HG02623 (cell line): ENCODE data around the gene BTBD9.

Experiments
- ATAC-seq: cut with Tn5 transposase; IDR thresholded peaks from one replicate; pipeline ENCODE4 v1.9.1; 2021; ENCODE audit warnings: moderate library complexity; ENCODE audit not compliant: unreplicated experiment

The BTBD9 gene

DNA sequence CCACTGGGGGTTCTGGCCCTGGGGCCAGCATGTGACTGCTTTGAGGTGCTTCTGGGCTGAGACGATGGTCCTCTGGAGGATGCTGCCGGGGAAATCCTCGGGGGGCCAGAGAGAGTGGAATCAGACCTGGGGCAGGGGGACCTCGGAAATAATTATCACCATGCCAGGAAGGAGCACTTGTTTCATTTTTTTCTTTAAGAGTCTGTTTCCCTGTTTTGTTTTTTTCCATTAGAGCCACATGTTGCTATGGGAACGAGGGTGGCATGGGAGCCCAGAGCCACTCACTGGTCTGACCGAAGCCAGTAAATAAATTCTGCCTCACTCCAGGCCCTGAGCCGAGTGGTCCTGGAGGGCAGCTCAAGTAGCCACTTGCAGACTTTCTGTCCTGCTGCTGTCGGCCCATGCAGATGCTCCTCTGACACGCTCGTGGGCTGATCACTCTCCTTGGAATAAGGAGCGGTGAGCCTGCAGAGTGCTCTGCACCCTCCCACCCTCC is 455.1 kb downstream of the BTBD9 start:
- ATAC-seq, result no peak

- ATAC-seq, result no peak
Observed at GRCh38 chr6:38183856-38184584, 455.7 kb downstream of the BTBD9 start.

GRCh38 chr6:38182426-38182825 is 457.3 kb downstream of the BTBD9 start:
- ATAC-seq, result no peak

DNA sequence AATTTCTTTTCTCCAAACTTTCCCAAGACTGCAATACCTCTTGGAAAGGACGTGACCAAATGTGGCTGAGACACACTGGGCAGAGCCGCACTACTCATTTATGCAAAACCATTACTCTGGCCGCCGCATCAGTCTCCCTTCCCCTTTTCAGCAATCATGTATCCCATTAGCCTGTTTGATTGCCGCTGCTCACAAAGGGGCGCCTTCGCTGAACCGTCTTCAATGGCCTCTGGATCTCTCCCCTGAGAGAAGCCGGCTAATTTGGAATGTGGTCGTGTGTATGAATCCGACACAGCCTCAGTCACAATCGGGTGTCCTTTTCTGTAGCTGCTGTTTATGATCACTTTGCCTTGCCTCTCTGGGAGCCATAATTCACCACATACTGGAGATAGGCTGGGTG is 459.1 kb downstream of the BTBD9 start:
- ATAC-seq, result no peak

DNA sequence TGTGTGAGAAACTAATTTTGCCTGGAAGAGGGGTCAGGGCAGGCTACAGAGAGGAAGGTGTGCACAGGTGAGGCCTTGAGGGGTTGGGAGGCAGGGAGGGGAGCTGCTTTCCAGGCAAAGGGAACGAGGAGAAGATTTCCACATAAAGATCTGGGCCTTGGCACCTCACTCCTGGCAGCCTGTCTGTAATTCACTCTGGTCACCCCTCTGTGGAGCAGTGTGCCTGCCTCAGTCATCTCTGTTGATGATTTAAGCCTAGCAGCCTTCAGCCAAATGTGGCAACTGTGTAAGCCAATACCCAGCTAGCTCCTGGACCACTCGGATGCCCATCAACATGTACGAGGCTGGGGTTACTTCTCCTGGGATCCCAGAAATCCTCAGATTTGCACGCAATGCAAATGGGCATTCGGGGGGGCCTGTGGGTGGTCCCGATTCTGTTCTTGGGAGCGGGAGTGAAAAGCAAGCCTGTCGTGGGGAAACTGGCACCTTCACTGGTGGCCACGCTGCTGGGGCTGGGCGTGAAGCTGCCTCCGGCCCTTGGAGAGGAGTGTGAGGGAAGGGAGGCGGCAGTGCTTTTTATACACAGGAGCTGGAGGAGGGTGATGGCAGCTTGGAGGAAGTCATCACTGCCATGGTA is 459.8 kb downstream of the BTBD9 start:
- no peak for ATAC-seq

DNA sequence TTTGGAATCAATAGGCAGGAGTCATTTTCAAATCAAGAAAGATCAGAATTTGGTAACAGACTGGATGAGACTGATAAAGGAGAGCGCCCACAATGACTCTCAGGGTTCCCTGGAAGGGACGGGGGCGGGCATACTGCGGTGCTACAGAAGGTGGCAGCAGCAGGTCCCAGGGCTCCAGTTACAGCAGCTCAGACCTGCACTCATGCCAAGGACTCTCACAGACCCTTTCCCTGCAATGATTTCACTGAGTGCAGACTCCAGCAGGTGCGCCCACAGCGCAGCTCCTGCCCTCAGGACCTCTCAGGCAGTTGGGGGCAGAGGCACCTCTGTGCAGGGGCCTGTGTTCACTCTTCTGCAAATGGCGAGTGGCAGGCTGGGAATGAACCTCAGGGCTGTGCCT is 460.4 kb downstream of the BTBD9 start:
- no peak for ATAC-seq

- no peak for ATAC-seq
Observed at GRCh38 chr6:38178584-38178886, 461.2 kb downstream of the BTBD9 start.

DNA sequence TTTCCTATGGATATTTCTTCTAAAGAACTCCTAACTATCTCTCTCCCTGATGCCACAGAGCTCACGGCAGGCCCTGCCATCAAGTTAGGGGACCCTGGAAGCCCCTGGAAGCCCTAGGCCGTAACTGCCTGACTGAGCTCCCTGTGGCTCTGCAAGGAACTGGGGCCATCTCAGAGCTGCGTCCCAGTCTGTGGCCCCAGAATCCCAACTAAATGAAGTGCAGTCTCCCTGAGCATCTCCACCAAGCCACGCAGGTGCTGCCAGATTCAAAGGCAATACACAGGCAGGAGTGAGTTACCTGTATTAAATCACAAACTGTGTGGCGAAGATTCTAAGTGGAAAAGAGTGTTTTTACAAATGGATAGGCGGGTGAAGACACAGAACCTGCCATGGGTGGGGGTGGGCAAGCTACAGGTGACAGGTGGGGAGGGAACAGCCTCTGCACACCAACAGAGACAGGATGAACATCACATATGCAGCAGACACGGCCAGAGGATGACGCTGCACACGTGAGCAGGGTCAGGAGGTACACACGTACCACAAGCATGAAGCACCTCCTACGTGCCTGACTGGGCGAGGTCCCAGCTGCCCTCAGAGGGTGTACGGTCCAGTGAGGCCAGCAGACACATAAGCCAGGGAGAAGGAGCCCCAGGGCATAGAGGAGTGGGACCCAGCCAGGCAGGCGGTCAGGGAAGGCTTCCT is 461.7 kb downstream of the BTBD9 start:
- no peak for ATAC-seq

GRCh38 chr6:38176797-38177751 is 462.7 kb downstream of the BTBD9 start:
- no peak for ATAC-seq

DNA sequence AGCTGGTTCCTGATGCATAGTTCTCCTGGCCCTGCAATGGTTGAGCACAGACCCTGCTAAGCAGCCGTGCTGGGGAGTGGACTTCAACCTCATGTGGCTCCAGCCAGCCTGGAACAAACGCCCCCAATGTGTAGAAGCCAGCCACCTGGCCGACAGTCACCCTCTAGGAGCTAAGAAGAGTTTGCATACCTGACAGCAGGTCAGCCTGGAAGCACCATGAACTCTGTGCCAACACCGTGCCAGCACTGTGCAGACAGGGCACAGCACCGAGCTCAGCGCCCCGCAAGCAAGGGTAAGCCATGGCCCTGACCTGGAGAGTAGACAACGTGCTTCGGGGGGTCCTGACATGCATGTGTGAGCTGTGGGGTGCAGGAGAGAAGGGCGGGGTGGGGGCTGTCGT is 463.9 kb downstream of the BTBD9 start:
- no peak for ATAC-seq

GRCh38 chr6:38174806-38175495 is 464.8 kb downstream of the BTBD9 start:
- no peak for ATAC-seq

DNA sequence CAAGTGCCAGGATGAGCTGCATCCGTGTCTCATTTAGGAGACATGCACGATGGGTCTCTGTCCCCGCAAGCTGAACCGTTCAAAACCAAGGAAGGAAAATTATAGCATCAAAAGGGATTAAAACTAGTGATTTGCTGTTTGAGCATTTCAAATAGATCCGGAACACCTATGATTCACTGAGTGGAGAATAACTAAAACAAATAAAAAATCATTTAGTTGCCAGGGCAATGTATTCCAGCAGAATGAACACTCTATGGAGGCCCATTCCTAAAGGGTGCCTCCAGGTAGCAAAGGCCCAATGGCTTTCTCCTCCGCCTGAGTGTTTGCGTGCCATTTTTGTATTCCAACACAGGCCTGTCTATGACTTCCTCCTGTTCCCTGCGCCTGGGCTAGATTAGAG is 465.4 kb downstream of the BTBD9 start:
- ATAC-seq, result no peak

DNA sequence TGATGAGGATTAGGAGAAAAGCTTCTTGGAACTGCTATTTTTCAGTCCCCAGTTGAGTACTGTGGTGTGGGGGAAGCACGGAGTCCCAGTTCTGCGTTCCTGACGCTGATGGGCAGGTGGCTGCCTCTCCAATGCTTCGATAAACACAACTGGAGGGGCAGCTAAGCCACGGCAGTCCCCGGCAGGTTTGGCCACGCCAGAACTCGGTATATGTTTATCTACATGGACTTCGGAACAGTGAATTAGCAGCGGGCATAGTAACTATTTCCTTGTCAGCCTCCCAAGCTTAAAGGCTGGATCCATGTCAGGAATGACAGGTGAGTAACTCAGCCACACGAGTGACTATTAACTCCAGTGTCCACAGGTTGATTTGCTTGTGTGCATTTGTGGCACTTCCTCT is 465.8 kb downstream of the BTBD9 start:
- no peak for ATAC-seq

- ATAC-seq, result no peak
Observed at GRCh38 chr6:38172739-38173410, 466.9 kb downstream of the BTBD9 start.

GRCh38 chr6:38171997-38172738 is 467.6 kb downstream of the BTBD9 start:
- ATAC-seq, result no peak

DNA sequence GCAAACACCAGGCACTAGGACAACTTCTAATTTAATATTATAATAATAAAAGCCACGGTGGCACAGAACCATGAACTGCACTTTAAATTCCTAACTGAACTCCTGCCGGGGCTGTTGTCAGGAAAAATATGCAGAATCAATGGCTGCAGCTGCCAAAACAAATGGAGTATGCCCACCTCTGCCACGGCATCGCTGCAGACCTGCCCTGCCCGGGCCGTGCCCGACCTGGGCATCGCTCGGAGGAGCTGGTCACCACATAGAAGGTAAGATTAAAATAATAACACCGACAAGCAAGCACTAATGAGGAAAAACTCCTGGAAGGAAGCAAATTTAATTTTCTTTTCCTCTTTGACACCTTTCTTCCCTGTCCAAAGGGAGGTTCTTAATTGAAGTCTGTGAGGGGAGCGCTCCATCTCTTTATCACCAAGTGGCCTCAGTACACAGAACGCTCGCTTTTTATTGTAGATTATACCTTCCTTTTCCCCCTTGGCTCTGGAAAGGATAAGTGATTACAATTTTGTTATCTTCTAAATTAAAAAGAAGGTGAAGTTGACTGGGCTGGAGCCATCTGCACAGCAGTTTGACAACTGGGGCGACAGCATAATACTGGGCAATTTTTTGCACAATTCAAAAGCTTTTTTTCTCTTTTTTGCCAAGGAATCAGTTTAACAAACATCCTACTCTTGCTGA is 468.9 kb downstream of the BTBD9 start:
- no peak for ATAC-seq

GRCh38 chr6:38169977-38170526 is 469.7 kb downstream of the BTBD9 start:
- no peak for ATAC-seq

- no peak for ATAC-seq
Observed at GRCh38 chr6:38169221-38169976, 470.3 kb downstream of the BTBD9 start.
